ENCODE results near the gene FARP1. TPM values are rescaled to one million over a fixed set of nuclear protein-coding genes. Genes with fewer than 3 reads are reported as not detected.

The FARP1 gene
- polyA plus RNA-seq, 1 of the 3 experiments (the other 2 are of a cell fraction): 12.0 TPM

GRCh38 chr13:98236197-98236596, 93.3 kb downstream of the FARP1 start (continued):
- TF ChIP-seq GATA2 (CRISPR knock-in tag; IDR thresholded peaks at IDR 0.05) (no peak), YY1 (IDR thresholded peaks at IDR 0.05; ENCODE audit: low read depth) (no peak), PBX3 (IDR thresholded peaks at IDR 0.05) (no peak), TEAD4 (IDR thresholded peaks at IDR 0.05; ENCODE audit: borderline replicate concordance, insufficient read depth) (no peak)

GRCh38 chr13:98237331-98237730, 94.4 kb downstream of the FARP1 start:
- Histone ChIP-seq H3K4me2 (no peak overlapping the region), H3K9me3 (no peaks in the 10 kb centered on the region), H3K27me3 (ENCODE audit: insufficient read depth) (no peaks in the 10 kb centered on the region), H3K36me3 (replicated peaks in 1 of 2; ENCODE audit: control insufficient read depth in 1 of 2, insufficient read depth in 2 of 2, low read length in 1 of 2) (no peaks in the 10 kb centered on the region), H4K20me1 (ENCODE audit: insufficient read depth) (no peaks in the 10 kb centered on the region), H2AFZ (ENCODE audit: low read depth) (no peak overlapping the region), H3K79me2 (ENCODE audit: insufficient read depth) (peaks cover 5% of the 10 kb centered on the region; the same call in 1 of the 2 replicates), H3K4me3 (ENCODE audit: low read depth in 2 of 2, low read length in 1 of 2) (no peak overlapping the region), H3K4me1 (ENCODE audit: control insufficient read depth in 1 of 2, insufficient read depth in 2 of 2, low read depth in 1 of 2, low read length in 1 of 2) (peaks cover 0 to 5% of the 10 kb centered on the region in 2 experiments; a peak in 2 of 4 replicates), H3K9me2 (no peaks in the 10 kb centered on the region), H3K9ac (no peak overlapping the region), H3F3A (replicated peaks; ENCODE audit: insufficient read depth) (no peaks in the 10 kb centered on the region), H3K27ac (ENCODE audit: low read depth in 2 of 2, low read length in 1 of 2) (no peak overlapping the region)
- 94% methylated on average over 8 of the region's 8 CpGs for WGBS (ENCODE audit: low lambda C conversion rate)
- POLR2A ChIA-PET: no interaction called here
- DNase-seq: no peak
- TF ChIP-seq RCOR1 (IDR thresholded peaks at IDR 0.05; ENCODE audit: low read length) (no peak), MAX (IDR thresholded peaks at IDR 0.05; ENCODE audit: low read depth) (no peak), GATA2 (CRISPR knock-in tag; IDR thresholded peaks at IDR 0.05) (no peak), FOXJ3 (CRISPR knock-in tag; IDR thresholded peaks at IDR 0.05) (no peak), TEAD4 (IDR thresholded peaks at IDR 0.05; ENCODE audit: borderline replicate concordance, insufficient read depth) (no peak), GABPA (IDR thresholded peaks at IDR 0.05; ENCODE audit: low read depth) (no peak), MXI1 (IDR thresholded peaks at IDR 0.05; ENCODE audit: low read depth, low read length) (no peak), NRF1 (IDR thresholded peaks at IDR 0.05; ENCODE audit: low read depth, low read length) (no peak), SIN3A (IDR thresholded peaks at IDR 0.05; ENCODE audit: borderline replicate concordance, low read depth, low read length) (no peak), CHD2 (IDR thresholded peaks at IDR 0.05; ENCODE audit: low read length, partially characterized antibody) (no peak), ZBTB33 (IDR thresholded peaks at IDR 0.05; ENCODE audit: borderline replicate concordance, low read depth) (no peak)
- CTCF ChIA-PET: interaction anchor here (0.8 to 1.7 kb wide), 2 partner anchors 16 to 83 kb away, joined by 3 to 5 read pairs; no protein-coding TSS in a partner anchor
